Measurements from ENCODE around the gene CLEC4M. TPM values are rescaled to one million over a fixed set of nuclear protein-coding genes. Genes with fewer than 3 reads are reported as not detected.
A peak's percentile ranks its signal among the peaks of the same experiment; 100 is the strongest.

CLEC4M gene
- total and polyA plus RNA-seq, 2 of the 8 experiments (the other 6 are each of a cell fraction or from before 2014, with no cell fraction given), result not detected

DNA sequence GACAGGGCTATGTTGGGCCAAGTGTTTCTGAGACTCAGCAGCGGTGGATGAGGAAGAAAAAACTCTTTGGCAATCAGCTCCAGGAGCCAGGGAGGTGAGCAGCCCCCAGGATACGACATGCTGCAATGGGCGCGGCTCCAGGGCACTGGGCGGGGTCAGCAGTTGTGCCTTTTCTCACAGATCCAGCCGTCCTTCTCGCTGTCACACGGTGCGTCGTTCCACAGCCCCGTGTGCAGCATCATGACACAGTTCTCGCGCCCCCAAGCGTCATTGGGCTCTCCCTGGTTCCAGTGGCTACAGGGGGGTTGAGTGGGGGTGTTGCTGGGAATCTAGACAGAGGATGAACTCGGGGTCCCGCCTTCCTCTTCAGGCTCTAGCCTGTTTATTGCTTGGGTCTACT lies 33.8 kb upstream of the CLEC4M start:
- CTCF ChIA-PET (ENCODE audit: partially characterized antibody), result interaction anchor here (1.1 kb wide), 1 partner anchor 71 kb away, joined by 5 read pairs; no protein-coding TSS in a partner anchor
- Histone ChIP-seq H2AK5ac (ENCODE audit: low read depth, low read length) (no peak overlapping the region), H3K4me2 (ENCODE audit: insufficient read depth in 1 of 2, low read depth in 2 of 2, low read length in 2 of 2) (peak overlapping the region; percentile 96 to 98; a peak in 3 of 4 replicates), H2BK15ac (ENCODE audit: low read length) (peak overlapping the region; percentile 29; the same call in 1 of the 2 replicates), H3K36me3 (ENCODE audit: control insufficient read depth in 2 of 4, insufficient read depth in 4 of 4, low read length in 3 of 4) (no peaks in the 10 kb centered on the region), H4K20me1 (replicated peaks in 1 of 2; ENCODE audit: control insufficient read depth in 1 of 2, insufficient read depth in 2 of 2, low read length in 2 of 2) (peaks cover 0 to 3% of the 10 kb centered on the region in 2 experiments), H2BK12ac (ENCODE audit: low read depth, low read length) (no peak overlapping the region), H3K18ac (ENCODE audit: extremely low read depth, low read length) (no peak overlapping the region; the same call in 1 of the 2 replicates), H3K4me3 (ENCODE audit: extremely low read depth in 1 of 4, insufficient read depth in 2 of 4, low read depth in 3 of 4, low read length in 4 of 4) (peak overlapping the region in 2 of 4 experiments; percentile 26 to 63; a peak in 2 of 8 replicates), H3K14ac (ENCODE audit: insufficient read length) (no peak overlapping the region), H3K4me1 (replicated peaks in 1 of 4; ENCODE audit: control insufficient read depth in 3 of 4, insufficient read depth in 4 of 4, low read length in 3 of 4) (peaks cover 0 to 15% (median 9%) of the 10 kb centered on the region in 4 experiments; a peak in 6 of 7 replicates), H4K91ac (replicated peaks; ENCODE audit: insufficient read length, low read length) (no peak overlapping the region), H3K79me1 (ENCODE audit: low read depth, low read length) (no peaks in the 10 kb centered on the region), H3K27ac (ENCODE audit: low read depth, low read length) (no peak overlapping the region), H4K8ac (ENCODE audit: extremely low read depth, insufficient read depth, low read length) (peak overlapping the region; percentile 11; the same call in 1 of the 2 replicates), H3K4ac (replicated peaks; ENCODE audit: insufficient read length, low read depth, low read length) (no peak overlapping the region), H3K79me2 (ENCODE audit: control insufficient read depth in 1 of 2, insufficient read depth in 2 of 2, low read length in 2 of 2) (no peaks in the 10 kb centered on the region), H3K23me2 (ENCODE audit: low read depth, low read length) (peaks cover 10% of the 10 kb centered on the region; the same call in 1 of the 2 replicates), H4K5ac (ENCODE audit: insufficient read length, low read depth, low read length) (no peak overlapping the region), H3K27me3 (replicated peaks in 1 of 4; ENCODE audit: control insufficient read depth in 3 of 4, extremely low read depth in 1 of 4, insufficient read depth in 3 of 4, low read length in 3 of 4) (peaks cover 27 to 45% (median 43%) of the 10 kb centered on the region in 4 experiments), H3K23ac (ENCODE audit: insufficient read length) (no peak overlapping the region), H2BK120ac (replicated peaks; ENCODE audit: low read depth, low read length) (no peak overlapping the region), H3K9me3 (ENCODE audit: insufficient read depth in 2 of 2, low read depth in 1 of 2, low read length in 1 of 2) (no peaks in the 10 kb centered on the region), H3K9ac (replicated peaks in 1 of 4; ENCODE audit: extremely low read depth in 1 of 4, low read depth in 3 of 4, low read length in 3 of 4) (no peak overlapping the region), H3K56ac (replicated peaks; ENCODE audit: insufficient read length, low read depth, low read length) (no peak overlapping the region), H2AFZ (ENCODE audit: low read length) (peak overlapping the region; percentile 49; the same call in 1 of the 2 replicates), H2BK20ac (ENCODE audit: low read length) (no peak overlapping the region), H2BK5ac (ENCODE audit: low read depth, low read length) (no peak overlapping the region)
- POLR2A ChIA-PET (ENCODE audit: partially characterized antibody), result no interaction called here
- WGBS, 2 experiments (ENCODE audit: extremely low coverage in 1 of 2, insufficient coverage in 1 of 2, insufficient read length in 1 of 2, insufficient replicate concordance in 2 of 2, low coverage in 1 of 2, low lambda C conversion rate in 2 of 2, missing lambda C conversion rate in 1 of 2), result 47% methylated on average over 16 of the region's 16 CpGs; no CpG with 5 or more reads in 1 of the 2 experiments
- DNase-seq (ENCODE audit: low read depth in 1 of 2, low spot score in 2 of 2) (peak in 1 of 2 experiments; percentile 60), FAIRE-seq (no peak)
- no peak for TF ChIP-seq SIN3A (conservative IDR thresholded peaks at IDR 0.05 in 1 of 2, IDR thresholded peaks at IDR 0.05 in 1 of 2; ENCODE audit: low read depth in 1 of 2, low read length in 2 of 2)
- no peak for TF ChIP-seq CTCF (IDR thresholded peaks at IDR 0.05; ENCODE audit: control extremely low read depth in 1 of 3, insufficient read depth in 1 of 3, low read depth in 1 of 3, low read length in 3 of 3)
- no peak for TF ChIP-seq MAX (IDR thresholded peaks at IDR 0.05)

Measured in H1 (cell line).